ENCODE results near the gene BACH1.
A peak's percentile ranks its signal among the peaks of the same experiment; 100 is the strongest.

Gene BACH1

GRCh38 chr21:29295066-29295650, 3.6 kb upstream of the BACH1 start:
- no peak for DNase-seq

GRCh38 chr21:29296446-29296845, 2.3 kb upstream of the BACH1 start:
- no peak for DNase-seq

GRCh38 chr21:29297483-29298347, 1.0 kb upstream of the BACH1 start:
- no peak for DNase-seq

- peak; percentile 53 to 78 for DNase-seq
Observed at GRCh38 chr21:29299046-29299915, 559 bp downstream of the BACH1 start.

GRCh38 chr21:29299916-29300806, 1.4 kb downstream of the BACH1 start:
- DNase-seq: peak; percentile 53 to 58

GRCh38 chr21:29300807-29301138, 2.1 kb downstream of the BACH1 start:
- no peak for DNase-seq

- DNase-seq: no peak
Observed at GRCh38 chr21:29301691-29302090, 3.0 kb downstream of the BACH1 start.

GRCh38 chr21:29302359-29302875, 3.7 kb downstream of the BACH1 start:
- DNase-seq: no peak

- no peak for DNase-seq
Observed at GRCh38 chr21:29303288-29303687, 4.6 kb downstream of the BACH1 start.

GRCh38 chr21:29304597-29304996, 5.9 kb downstream of the BACH1 start:
- DNase-seq: no peak

- DNase-seq: no peak
Observed at GRCh38 chr21:29305068-29305467, 6.3 kb downstream of the BACH1 start.

GRCh38 chr21:29305561-29305960, 6.8 kb downstream of the BACH1 start:
- no peak for DNase-seq

- no peak for DNase-seq
Observed at GRCh38 chr21:29306920-29307319, 8.2 kb downstream of the BACH1 start.

- no peak for DNase-seq
Observed at GRCh38 chr21:29307718-29308455, 9.2 kb downstream of the BACH1 start.

GRCh38 chr21:29308456-29308783, 9.7 kb downstream of the BACH1 start:
- no peak for DNase-seq

GRCh38 chr21:29309703-29310102, 11.0 kb downstream of the BACH1 start:
- DNase-seq: no peak

GRCh38 chr21:29311802-29312201, 13.1 kb downstream of the BACH1 start:
- DNase-seq: no peak

GRCh38 chr21:29312981-29313380, 14.3 kb downstream of the BACH1 start:
- DNase-seq: no peak

- DNase-seq: no peak
Observed at GRCh38 chr21:29313662-29314408, 15.1 kb downstream of the BACH1 start.

GRCh38 chr21:29315131-29315749, 16.5 kb downstream of the BACH1 start:
- no peak for DNase-seq
